ENCODE results near the gene PDE7B. TPM values are rescaled to one million over a fixed set of nuclear protein-coding genes. Genes with fewer than 3 reads are reported as not detected.
A peak's percentile ranks its signal among the peaks of the same experiment; 100 is the strongest.

Gene PDE7B
- total RNA-seq, 1 donor from 2014 or later, result 13.6 TPM

DNA sequence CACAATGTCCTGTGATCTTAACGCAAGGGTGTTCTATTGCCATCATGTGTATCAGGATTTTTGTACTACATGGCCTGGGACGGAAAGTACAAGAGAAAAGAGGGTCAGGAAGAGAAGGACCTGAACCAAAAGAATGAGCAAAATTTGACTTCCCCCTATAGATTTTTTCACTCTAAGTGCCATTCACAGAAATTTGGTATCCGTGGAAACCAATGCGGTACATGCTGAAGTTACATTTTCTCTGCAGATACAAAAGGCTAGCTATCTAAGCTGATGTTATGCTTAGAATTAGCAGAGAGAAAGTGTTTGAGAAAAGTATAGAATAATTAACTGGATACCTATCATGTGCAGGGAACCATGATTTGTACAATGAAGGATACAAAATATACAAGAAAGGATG lies 12.4 kb upstream of the PDE7B start:
- H3K4me1 ChIP-seq (ENCODE audit: control insufficient read depth in 3 of 3, insufficient read depth in 3 of 3, low read length in 3 of 3), result no peaks in the 10 kb centered on the region
- no peak overlapping the region for H3K4me3 ChIP-seq (ENCODE audit: low read length in 3 of 3)
- H3K27ac ChIP-seq (ENCODE audit: low read depth, low read length), result no peak overlapping the region
- H3K9me3 ChIP-seq (ENCODE audit: control insufficient read depth in 3 of 3, low read length in 3 of 3), result no peaks in the 10 kb centered on the region
- H3K27me3 ChIP-seq (ENCODE audit: control insufficient read depth in 3 of 3, insufficient read depth in 3 of 3, low read length in 3 of 3), result no peaks in the 10 kb centered on the region
- no peak overlapping the region for H3K9ac ChIP-seq (ENCODE audit: low read depth in 1 of 3, low read length in 3 of 3)
- no peaks in the 10 kb centered on the region for H3K36me3 ChIP-seq (ENCODE audit: control insufficient read depth in 3 of 3, insufficient read depth in 3 of 3, low read length in 3 of 3)

- no peak overlapping the region for H3K27ac ChIP-seq (ENCODE audit: low read depth, low read length)
- no peak overlapping the region for H3K4me3 ChIP-seq (ENCODE audit: low read length in 3 of 3)
- H3K4me1 ChIP-seq (ENCODE audit: control insufficient read depth in 3 of 3, insufficient read depth in 3 of 3, low read length in 3 of 3), result no peaks in the 10 kb centered on the region
- no peak overlapping the region for H3K9ac ChIP-seq (ENCODE audit: low read depth in 1 of 3, low read length in 3 of 3)
- no peaks in the 10 kb centered on the region for H3K9me3 ChIP-seq (ENCODE audit: control insufficient read depth in 3 of 3, low read length in 3 of 3)
- H3K27me3 ChIP-seq (ENCODE audit: control insufficient read depth in 3 of 3, insufficient read depth in 3 of 3, low read length in 3 of 3), result no peaks in the 10 kb centered on the region
- no peaks in the 10 kb centered on the region for H3K36me3 ChIP-seq (ENCODE audit: control insufficient read depth in 3 of 3, insufficient read depth in 3 of 3, low read length in 3 of 3)
Measured at GRCh38 chr6:135842618-135843392, 8.7 kb upstream of the PDE7B start.

DNA sequence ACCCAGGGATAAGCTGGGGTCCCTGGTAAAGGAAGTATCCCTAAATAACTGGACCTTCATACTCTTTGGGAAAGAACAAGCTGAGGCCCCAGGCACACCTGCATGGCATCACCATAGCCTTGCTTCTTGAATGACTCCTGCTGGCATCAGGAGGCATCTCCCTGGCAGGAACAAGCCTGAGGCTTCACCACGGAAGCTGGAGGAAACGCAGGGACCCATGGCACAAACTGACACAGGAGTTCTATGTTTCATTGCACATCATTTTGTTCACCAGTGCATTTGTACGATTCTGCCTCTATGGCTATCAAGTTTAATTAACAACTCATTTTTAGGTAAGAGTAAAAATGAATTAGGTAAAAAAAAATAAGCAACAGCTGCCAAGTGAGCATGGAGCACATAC lies 619 bp upstream of the PDE7B start:
- peaks cover 0 to 8% (median 8%) of the 10 kb centered on the region in 3 donors for H3K4me1 ChIP-seq (ENCODE audit: control insufficient read depth in 3 of 3, insufficient read depth in 3 of 3, low read length in 3 of 3)
- no peaks in the 10 kb centered on the region for H3K9me3 ChIP-seq (ENCODE audit: control insufficient read depth in 3 of 3, low read length in 3 of 3)
- H3K27me3 ChIP-seq (ENCODE audit: control insufficient read depth in 3 of 3, insufficient read depth in 3 of 3, low read length in 3 of 3), result no peaks in the 10 kb centered on the region
- H3K27ac ChIP-seq (ENCODE audit: low read depth, low read length), result peak overlapping the region; percentile 70
- peak overlapping the region in 1 of 3 donors; percentile 89 for H3K4me3 ChIP-seq (ENCODE audit: low read length in 3 of 3)
- no peaks in the 10 kb centered on the region for H3K36me3 ChIP-seq (ENCODE audit: control insufficient read depth in 3 of 3, insufficient read depth in 3 of 3, low read length in 3 of 3)
- peak overlapping the region in 1 of 3 donors; percentile 62 for H3K9ac ChIP-seq (ENCODE audit: low read depth in 1 of 3, low read length in 3 of 3)

- Histone ChIP-seq H3K27ac (ENCODE audit: low read depth, low read length) (no peak overlapping the region), H3K36me3 (ENCODE audit: control insufficient read depth in 3 of 3, insufficient read depth in 3 of 3, low read length in 3 of 3) (no peaks in the 10 kb centered on the region), H3K4me1 (ENCODE audit: control insufficient read depth in 3 of 3, insufficient read depth in 3 of 3, low read length in 3 of 3) (peaks cover 0 to 13% (median 8%) of the 10 kb centered on the region in 3 donors), H3K9ac (ENCODE audit: low read depth in 1 of 3, low read length in 3 of 3) (peak overlapping the region; percentile 62 to 79 (median 71)), H3K27me3 (ENCODE audit: control insufficient read depth in 3 of 3, insufficient read depth in 3 of 3, low read length in 3 of 3) (no peaks in the 10 kb centered on the region), H3K9me3 (ENCODE audit: control insufficient read depth in 3 of 3, low read length in 3 of 3) (no peaks in the 10 kb centered on the region), H3K4me3 (ENCODE audit: low read length in 3 of 3) (peak overlapping the region; percentile 61 to 89 (median 64))
Measured at GRCh38 chr6:135852746-135853145, 1.2 kb downstream of the PDE7B start.

DNA sequence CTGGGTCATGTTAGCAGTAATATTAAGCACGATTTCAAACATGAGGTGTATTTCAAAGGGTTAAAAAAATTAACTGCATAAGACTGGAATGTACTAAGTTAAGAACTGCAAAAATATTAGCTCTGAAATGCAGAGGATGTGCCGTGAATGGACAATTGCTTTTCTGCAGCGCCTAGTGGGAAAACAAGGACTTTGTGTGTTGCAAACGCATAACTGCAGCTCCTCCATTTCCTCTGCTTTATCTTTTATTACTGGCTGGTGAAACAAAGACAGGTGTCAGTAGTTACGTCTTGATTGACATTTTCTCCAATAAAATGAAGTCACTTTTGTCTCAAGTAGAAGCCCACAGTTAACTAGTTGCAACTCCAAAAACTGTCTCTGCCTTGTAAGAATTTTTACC lies 1.7 kb downstream of the PDE7B start:
- Histone ChIP-seq H3K9me3 (ENCODE audit: control insufficient read depth in 3 of 3, low read length in 3 of 3) (no peaks in the 10 kb centered on the region), H3K9ac (ENCODE audit: low read depth in 1 of 3, low read length in 3 of 3) (peak overlapping the region; percentile 62 to 79 (median 71)), H3K27ac (ENCODE audit: low read depth, low read length) (peak overlapping the region; percentile 2), H3K36me3 (ENCODE audit: control insufficient read depth in 3 of 3, insufficient read depth in 3 of 3, low read length in 3 of 3) (no peaks in the 10 kb centered on the region), H3K27me3 (ENCODE audit: control insufficient read depth in 3 of 3, insufficient read depth in 3 of 3, low read length in 3 of 3) (no peaks in the 10 kb centered on the region), H3K4me3 (ENCODE audit: low read length in 3 of 3) (peak overlapping the region; percentile 61 to 89 (median 64)), H3K4me1 (ENCODE audit: control insufficient read depth in 3 of 3, insufficient read depth in 3 of 3, low read length in 3 of 3) (peaks cover 0 to 13% (median 8%) of the 10 kb centered on the region in 3 donors)

- Histone ChIP-seq H3K4me1 (ENCODE audit: control insufficient read depth in 3 of 3, insufficient read depth in 3 of 3, low read length in 3 of 3) (peaks cover 0 to 13% (median 8%) of the 10 kb centered on the region in 3 donors), H3K27ac (ENCODE audit: low read depth, low read length) (peak overlapping the region; percentile 2), H3K9me3 (ENCODE audit: control insufficient read depth in 3 of 3, low read length in 3 of 3) (no peaks in the 10 kb centered on the region), H3K36me3 (ENCODE audit: control insufficient read depth in 3 of 3, insufficient read depth in 3 of 3, low read length in 3 of 3) (no peaks in the 10 kb centered on the region), H3K4me3 (ENCODE audit: low read length in 3 of 3) (peak overlapping the region; percentile 61 to 89 (median 64)), H3K27me3 (ENCODE audit: control insufficient read depth in 3 of 3, insufficient read depth in 3 of 3, low read length in 3 of 3) (no peaks in the 10 kb centered on the region), H3K9ac (ENCODE audit: low read depth in 1 of 3, low read length in 3 of 3) (peak overlapping the region in 2 of 3 donors; percentile 62 to 79)
Measured at GRCh38 chr6:135853986-135854385, 2.5 kb downstream of the PDE7B start.

DNA sequence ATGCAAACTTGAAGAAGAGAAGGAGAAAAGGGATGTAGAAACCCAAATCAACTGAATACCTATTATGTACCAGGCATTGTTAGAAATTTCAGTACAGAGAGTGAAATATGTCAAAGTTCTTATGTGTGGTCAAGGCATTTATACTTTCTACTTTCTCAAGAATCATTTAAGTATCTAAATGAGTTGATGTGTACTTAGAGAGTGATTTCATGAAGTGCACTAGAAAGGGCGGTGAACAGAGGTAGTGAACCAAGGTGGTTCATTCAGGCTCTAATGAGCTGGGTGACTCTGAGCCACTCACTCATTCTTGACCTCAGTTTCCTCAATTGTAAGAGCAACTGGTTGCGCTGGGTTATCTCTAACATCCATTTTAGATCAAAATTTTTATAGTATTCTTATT lies 3.3 kb downstream of the PDE7B start:
- Histone ChIP-seq H3K4me1 (ENCODE audit: control insufficient read depth in 3 of 3, insufficient read depth in 3 of 3, low read length in 3 of 3) (peaks cover 0 to 13% (median 8%) of the 10 kb centered on the region in 3 donors), H3K9ac (ENCODE audit: low read depth in 1 of 3, low read length in 3 of 3) (no peak overlapping the region), H3K27ac (ENCODE audit: low read depth, low read length) (peak overlapping the region; percentile 2), H3K9me3 (ENCODE audit: control insufficient read depth in 3 of 3, low read length in 3 of 3) (no peaks in the 10 kb centered on the region), H3K36me3 (ENCODE audit: control insufficient read depth in 3 of 3, insufficient read depth in 3 of 3, low read length in 3 of 3) (no peaks in the 10 kb centered on the region), H3K27me3 (ENCODE audit: control insufficient read depth in 3 of 3, insufficient read depth in 3 of 3, low read length in 3 of 3) (no peaks in the 10 kb centered on the region), H3K4me3 (ENCODE audit: low read length in 3 of 3) (peak overlapping the region; percentile 2 to 17 (median 16))

DNA sequence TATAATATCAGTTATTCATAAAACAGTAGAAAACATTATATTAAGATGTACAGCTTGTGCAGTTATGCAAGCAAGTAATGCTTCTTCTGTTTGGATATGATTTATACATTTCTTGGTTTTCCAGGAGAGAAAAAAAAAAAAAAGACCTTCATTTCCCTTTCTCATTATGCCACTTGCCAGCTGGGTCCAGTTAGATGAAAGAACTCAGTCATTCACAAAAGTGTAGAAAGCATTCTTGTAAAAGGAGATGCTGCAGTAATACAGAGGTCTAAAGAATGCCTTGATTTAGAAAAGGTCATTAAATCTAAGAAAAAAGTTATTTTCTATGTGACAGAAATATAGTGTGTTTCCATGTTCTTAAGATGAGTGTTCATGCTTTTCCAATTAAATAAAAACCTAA lies 7.4 kb downstream of the PDE7B start:
- Histone ChIP-seq H3K36me3 (ENCODE audit: control insufficient read depth in 3 of 3, insufficient read depth in 3 of 3, low read length in 3 of 3) (no peaks in the 10 kb centered on the region), H3K9me3 (ENCODE audit: control insufficient read depth in 3 of 3, low read length in 3 of 3) (no peaks in the 10 kb centered on the region), H3K4me1 (ENCODE audit: control insufficient read depth in 3 of 3, insufficient read depth in 3 of 3, low read length in 3 of 3) (peaks cover 0 to 22% (median 5%) of the 10 kb centered on the region in 3 donors), H3K27ac (ENCODE audit: low read depth, low read length) (no peak overlapping the region), H3K9ac (ENCODE audit: low read depth in 1 of 3, low read length in 3 of 3) (no peak overlapping the region), H3K4me3 (ENCODE audit: low read length in 3 of 3) (no peak overlapping the region), H3K27me3 (ENCODE audit: control insufficient read depth in 3 of 3, insufficient read depth in 3 of 3, low read length in 3 of 3) (no peaks in the 10 kb centered on the region)

DNA sequence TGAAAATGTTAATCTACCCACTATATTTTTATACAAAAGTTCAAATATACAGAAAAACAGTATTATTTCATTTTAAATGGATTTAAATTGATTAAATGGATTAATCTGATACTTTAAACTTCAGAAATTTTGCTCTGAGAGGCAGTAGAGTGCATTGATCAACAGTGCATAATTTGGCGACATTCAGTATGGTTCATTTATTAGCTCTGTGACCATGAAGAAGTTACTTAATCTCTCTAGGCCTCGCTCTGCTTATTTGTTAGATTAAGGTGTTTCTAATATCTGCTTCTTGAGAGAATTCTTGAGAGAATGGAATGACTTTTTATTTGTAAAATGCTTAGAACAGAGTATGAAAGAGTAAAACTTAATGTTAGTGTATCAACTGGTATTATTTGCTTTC lies 8.9 kb downstream of the PDE7B start:
- Histone ChIP-seq H3K27ac (ENCODE audit: low read depth, low read length) (no peak overlapping the region), H3K4me1 (ENCODE audit: control insufficient read depth in 3 of 3, insufficient read depth in 3 of 3, low read length in 3 of 3) (peaks cover 0 to 15% (median 0%) of the 10 kb centered on the region in 3 donors)

GRCh38 chr6:135861189-135861588 lies 9.7 kb downstream of the PDE7B start:
- H3K4me3 ChIP-seq (ENCODE audit: low read length in 3 of 3), result peak overlapping the region in 1 of 3 donors; percentile 30
- H3K4me1 ChIP-seq (ENCODE audit: control insufficient read depth in 3 of 3, insufficient read depth in 3 of 3, low read length in 3 of 3), result peaks cover 0 to 13% (median 0%) of the 10 kb centered on the region in 3 donors

More for the DNA sequence above, 8.9 kb downstream of the PDE7B start:
- peak overlapping the region in 1 of 3 donors; percentile 12 for H3K9ac ChIP-seq (ENCODE audit: low read depth in 1 of 3, low read length in 3 of 3)
- H3K36me3 ChIP-seq (ENCODE audit: control insufficient read depth in 3 of 3, insufficient read depth in 3 of 3, low read length in 3 of 3), result no peaks in the 10 kb centered on the region
- H3K27me3 ChIP-seq (ENCODE audit: control insufficient read depth in 3 of 3, insufficient read depth in 3 of 3, low read length in 3 of 3), result no peaks in the 10 kb centered on the region
- no peaks in the 10 kb centered on the region for H3K9me3 ChIP-seq (ENCODE audit: control insufficient read depth in 3 of 3, low read length in 3 of 3)
- no peak overlapping the region for H3K4me3 ChIP-seq (ENCODE audit: low read length in 3 of 3)

More at GRCh38 chr6:135861189-135861588, 9.7 kb downstream of the PDE7B start:
- no peaks in the 10 kb centered on the region for H3K36me3 ChIP-seq (ENCODE audit: control insufficient read depth in 3 of 3, insufficient read depth in 3 of 3, low read length in 3 of 3)
- H3K27me3 ChIP-seq (ENCODE audit: control insufficient read depth in 3 of 3, insufficient read depth in 3 of 3, low read length in 3 of 3), result no peaks in the 10 kb centered on the region
- H3K9ac ChIP-seq (ENCODE audit: low read depth in 1 of 3, low read length in 3 of 3), result peak overlapping the region in 1 of 3 donors; percentile 20
- H3K27ac ChIP-seq (ENCODE audit: low read depth, low read length), result no peak overlapping the region
- no peaks in the 10 kb centered on the region for H3K9me3 ChIP-seq (ENCODE audit: control insufficient read depth in 3 of 3, low read length in 3 of 3)
